Activated CD8-positive, alpha-beta memory T cell treated with anti-CD3 and anti-CD28 coated beads for 24 hours (primary cell): ENCODE data around the gene SOBP.

ENCODE experiments used
- DNase-seq: peaks from one replicate; pipeline ENCODE4 v3.0.0-alpha.2; 2020

Gene SOBP

DNA sequence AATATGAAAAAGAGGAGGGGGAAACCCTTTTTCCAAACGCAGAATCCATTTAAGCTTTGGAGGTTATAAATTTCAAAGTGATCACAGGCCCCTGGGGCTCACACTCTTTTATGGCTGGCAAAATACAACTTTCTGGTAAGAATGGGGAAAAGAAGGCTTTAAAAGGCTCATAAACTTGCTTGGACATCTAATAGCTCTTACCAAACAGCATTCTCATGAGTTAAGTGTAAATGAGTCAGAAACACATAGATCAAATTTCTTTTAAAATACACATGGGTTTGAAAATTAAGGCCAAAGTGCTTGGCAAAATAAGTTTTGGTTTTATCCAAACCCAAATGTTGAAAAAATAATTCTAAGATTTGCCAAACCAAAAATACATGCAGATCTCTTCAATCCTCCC, 154.6 kb downstream of the SOBP start:
- no peak for DNase-seq

DNA sequence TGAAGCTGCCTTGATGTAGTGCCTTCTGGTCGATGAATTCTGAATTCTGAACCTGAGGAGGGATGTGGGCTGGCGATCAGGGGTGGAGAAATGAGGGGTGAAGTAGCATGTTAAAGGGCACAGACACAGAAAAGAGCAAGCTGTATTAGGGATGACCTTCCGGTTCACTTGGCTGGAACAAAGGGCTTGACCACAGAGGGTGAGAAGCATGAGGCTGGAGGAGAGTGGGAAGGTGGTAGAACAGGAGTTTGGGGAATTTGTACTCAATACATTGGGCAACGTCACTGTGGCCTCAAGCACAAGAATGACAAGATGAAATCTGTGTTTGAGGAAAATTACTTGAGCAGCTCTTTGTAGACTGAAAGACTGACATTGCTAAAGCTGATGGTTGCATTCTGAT, 155.8 kb downstream of the SOBP start:
- no peak for DNase-seq

DNA sequence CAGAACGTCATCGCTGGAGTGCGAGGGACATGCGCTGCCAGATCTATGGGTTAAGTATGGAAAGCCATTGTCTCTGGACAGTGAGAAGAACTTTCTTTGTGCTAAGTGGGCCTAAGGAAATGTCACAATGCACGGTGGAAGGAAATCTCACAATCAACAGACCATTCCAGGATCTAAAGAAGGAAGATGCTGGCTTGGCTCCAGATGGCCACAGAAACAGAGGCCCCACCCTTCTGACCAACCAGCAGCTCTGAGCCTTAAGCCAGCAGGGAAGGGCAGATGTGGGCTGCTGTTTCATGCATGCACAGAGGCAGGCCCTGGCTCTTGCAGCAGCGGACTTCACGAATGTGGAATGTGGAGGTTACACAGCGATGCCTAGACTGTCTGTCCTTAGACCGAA, 156.3 kb downstream of the SOBP start:
- DNase-seq, result no peak

DNA sequence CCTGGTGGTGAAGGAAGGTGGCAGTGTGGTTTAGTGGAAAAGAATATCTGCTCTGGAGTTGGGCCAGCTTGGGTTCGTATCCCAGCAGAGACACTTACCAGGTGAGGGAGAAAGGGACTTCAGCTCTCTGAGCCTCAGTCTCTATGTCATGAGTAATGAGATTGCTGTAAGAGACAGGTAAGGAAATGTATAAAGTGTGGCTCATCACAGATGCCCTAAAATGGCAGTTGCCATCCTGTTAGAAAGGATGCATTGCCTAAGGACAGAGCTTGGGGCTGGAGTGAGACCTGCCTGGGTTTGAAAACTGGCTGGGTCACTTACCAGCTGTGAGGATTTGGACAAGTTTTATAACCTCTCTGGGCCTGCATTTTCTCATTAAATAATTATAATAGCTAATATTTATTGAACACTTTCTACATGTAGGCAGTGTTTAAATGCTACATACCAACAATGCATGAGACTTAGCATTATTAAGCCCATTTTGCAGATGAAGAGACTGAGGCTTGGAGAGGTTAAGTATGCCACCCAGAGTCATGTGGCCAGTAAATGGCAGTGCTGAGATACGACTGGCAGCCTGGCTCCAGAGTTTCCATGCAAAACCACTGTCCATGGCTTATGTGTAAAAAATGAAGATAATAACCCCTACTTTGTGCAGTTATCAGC, 157.0 kb downstream of the SOBP start:
- no peak for DNase-seq

DNA sequence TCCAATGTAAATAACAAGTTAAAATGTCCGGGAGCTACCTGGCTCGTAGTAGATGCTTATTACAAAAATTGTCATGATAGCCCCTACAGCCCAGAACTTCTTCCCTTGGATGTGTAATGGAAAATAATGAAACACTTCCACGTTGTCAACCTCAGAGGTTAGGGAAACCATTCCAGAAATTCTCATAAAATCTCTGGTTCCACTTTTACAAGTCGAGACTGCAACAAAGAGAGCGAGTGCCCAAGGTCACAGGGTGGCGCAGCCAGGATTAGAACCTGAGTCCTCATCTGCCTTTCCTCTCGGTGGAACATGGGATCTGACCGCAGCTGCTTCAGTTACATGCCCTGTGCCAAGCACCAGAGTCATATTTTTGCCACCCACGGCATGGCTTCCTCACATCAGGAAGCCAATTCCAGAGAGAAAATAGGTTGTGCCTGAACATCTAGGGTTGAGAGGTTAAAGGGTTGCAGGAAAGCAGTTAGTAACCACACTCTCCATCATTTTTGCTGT, 157.6 kb downstream of the SOBP start:
- no peak for DNase-seq

DNA sequence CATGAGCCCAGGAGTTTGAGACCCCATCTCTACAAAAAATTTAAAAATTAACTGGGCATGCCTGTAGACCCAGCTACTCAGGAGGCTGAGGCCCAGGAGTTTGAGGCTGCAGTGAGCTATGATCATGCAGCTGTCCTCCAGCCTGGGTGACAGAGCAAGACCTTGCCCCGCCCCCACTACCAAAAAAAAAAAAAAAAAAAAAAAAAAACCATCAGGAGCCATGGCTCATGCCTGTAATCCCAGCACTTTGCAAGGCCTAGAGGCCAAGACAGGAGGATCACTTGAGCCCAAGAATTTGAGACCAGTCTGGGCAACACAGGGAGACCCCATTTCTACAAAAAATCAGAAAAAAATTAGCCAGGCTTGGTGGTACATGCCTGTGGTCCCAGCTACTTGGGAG, 159.1 kb downstream of the SOBP start:
- DNase-seq, result no peak

DNA sequence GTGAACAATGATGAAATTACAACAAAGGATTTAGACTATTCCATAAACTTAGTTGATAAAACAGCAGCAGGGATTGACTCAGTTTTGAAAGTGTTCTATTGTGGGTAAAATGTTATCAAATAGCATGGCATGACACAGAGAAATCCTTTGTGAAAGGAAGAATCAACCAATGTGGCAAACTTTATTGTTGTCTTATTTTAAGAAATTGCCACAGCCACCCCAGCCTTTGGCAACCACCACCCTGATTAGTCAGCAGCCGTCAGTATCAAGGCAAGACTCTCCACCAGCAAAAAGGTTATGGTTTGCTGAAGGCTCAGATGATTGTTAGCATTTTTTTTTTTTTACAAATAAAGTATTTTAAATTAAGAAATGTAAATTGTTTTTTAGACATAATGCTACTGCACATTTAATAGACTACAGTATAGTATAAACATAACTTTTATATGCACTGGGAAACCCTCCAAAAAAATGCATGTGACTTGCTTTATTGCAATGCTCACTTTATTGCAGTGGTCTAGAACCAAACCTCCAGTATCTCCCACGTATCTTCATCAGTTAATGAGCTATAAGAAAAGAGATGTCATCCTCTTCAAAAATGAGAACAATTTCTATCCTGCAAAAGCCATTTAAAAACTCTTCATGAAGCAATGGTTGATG, 162.7 kb downstream of the SOBP start:
- no peak for DNase-seq

DNA sequence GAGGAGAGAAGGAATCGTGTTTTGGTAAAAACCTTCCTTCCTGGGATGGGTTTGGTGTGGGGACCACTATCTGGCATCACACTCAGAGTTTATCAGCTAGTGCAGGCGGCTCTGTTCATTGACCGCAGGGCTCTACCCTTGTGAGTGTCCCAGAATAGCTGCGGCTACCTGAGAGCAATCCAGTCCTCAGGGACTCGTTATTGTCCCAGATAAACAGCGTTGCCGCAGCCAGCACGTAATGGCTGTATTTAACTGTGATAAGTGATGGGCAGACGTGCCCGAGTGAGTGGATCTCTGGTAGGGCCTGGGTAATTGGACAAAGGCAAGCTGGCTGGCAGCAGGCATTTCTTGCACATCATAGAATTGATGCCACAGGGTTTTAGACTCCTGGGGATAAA, 163.3 kb downstream of the SOBP start:
- no peak for DNase-seq

DNA sequence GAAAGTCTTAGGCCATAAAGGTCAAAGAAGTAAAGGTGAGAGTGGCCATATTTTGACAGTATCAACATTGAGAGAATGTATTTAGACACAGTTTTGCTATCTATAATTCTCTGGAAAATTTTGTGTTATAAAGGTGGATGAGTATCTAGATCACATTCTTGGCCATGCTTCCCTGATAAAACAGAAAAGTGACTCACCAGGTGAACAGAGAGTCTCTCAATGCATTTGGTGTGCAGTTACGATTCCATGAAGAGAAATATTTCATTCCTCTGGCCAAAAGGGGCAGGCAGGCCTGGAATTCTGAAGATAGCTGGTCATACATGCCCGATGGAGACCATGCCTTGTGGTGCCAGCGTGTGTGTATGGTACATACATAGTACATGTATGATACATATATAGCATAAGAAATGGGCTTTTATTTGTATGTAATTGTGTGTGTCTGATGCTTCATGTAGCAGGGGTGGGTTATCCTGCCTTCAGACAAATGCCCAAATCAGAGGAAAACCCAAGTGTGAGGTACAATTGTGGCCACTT, 164.0 kb downstream of the SOBP start:
- DNase-seq, result no peak

DNA sequence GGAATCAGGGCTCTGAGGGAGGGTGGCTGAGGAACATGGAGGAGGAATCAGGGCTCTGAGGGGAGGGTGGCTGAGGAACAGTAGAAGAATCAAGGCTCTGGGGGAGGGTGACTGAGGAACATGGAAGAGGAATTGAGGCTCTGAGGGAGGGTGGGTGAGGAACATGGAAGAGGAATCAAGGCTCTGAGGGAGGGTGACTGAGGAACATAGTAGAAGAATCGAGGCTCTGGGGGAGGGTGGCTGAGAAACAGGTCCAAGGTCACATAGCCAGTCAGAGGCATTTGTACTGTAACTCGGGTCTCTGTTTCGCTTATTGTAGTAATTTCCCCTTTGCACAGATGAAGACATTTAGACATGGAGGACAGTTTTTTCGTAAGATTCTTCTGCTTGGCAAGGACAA, 164.8 kb downstream of the SOBP start:
- DNase-seq, result no peak

DNA sequence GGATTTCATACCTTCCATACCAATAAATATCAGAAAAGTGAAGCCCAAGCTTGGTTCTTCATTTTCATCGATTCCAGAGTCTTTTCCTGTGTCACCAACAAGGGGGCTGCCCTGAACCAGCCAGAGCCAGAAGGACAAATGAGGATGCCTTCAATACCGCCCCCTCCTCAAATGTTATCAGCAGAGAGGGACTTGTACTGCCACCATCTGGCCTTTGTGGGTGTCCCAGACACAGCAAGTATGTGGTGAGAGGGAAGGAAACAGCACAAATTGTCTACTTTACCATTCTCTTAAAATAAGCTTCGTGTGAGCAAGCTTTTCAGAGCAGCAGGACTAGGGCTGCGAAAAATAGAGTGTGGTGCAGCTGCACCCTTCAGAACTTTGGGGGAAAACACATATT, 165.3 kb downstream of the SOBP start:
- no peak for DNase-seq

DNA sequence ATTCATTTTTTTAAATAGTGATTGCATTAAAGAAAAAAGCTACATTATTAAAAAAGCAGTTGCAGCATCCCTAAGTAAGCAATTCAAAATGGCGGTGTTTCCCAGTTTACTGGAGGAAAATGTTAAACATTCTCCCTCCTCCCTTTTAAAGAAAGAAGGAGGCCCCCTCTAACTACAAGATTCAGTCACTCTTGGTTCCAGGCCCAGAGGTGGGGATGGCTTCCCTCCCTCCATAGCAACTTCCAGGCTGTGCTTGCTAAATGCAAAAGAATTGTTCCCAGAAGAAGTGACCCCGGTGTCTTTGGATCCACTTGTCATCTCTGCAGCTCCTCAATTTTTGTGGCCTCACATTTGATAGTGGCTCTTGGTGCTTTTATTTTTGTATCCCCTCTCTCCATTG, 165.9 kb downstream of the SOBP start:
- no peak for DNase-seq

DNA sequence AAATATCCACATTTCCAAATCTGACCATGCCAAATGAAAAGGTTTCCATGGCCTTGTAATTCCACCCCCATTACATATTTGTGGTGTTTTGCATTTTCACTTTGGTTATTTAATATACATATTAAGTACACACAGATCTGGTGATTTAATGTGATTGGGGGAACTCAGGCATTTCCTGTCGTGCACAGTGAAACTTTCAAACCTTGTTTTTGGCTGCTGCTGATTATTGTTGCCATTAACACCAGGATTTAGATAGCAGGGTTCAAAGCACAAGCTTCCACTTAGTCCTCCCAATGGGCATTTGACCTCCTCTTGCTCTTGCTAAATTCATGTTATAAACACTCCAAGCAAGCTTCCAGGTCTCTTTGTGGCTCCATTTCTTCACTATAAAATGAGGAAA, 166.5 kb downstream of the SOBP start:
- DNase-seq, result no peak

DNA sequence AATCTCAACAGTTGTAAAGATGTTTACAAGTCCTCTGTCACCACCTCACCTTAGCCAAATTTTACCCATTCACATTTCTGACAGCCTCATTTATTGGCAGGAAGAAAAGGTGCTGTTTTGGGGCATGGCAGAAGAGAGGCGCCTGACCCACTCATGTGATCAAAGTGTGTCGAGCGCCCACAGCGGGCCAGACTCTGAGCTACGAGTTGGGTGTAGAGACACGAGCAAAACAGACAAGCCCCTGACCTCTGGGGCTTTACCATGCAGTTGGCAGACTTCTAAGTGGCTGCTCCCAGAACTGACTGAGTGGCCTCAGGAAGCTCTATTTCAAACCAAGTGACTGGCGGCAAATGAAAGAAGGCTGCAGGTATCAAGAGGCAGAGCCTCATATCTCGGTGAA, 167.0 kb downstream of the SOBP start:
- no peak for DNase-seq

DNA sequence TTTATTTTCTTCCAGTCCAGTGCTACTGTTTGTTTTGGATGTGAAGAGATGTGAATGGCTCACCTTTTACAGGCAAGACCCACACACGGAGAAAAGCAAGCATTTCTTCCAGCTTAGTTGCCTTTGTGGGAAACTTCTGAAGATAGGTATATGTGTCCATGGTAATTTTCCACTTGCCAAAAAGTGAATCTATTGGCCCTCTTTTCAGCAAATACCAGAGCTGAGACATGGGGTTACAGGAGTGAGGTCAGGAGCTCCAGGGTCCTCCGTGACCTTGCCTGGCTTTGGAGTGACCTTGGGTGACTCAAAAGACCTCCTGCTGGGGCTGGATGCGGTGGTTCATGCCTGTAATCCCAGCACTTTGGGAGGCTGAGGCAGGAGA, 167.4 kb downstream of the SOBP start:
- no peak for DNase-seq

DNA sequence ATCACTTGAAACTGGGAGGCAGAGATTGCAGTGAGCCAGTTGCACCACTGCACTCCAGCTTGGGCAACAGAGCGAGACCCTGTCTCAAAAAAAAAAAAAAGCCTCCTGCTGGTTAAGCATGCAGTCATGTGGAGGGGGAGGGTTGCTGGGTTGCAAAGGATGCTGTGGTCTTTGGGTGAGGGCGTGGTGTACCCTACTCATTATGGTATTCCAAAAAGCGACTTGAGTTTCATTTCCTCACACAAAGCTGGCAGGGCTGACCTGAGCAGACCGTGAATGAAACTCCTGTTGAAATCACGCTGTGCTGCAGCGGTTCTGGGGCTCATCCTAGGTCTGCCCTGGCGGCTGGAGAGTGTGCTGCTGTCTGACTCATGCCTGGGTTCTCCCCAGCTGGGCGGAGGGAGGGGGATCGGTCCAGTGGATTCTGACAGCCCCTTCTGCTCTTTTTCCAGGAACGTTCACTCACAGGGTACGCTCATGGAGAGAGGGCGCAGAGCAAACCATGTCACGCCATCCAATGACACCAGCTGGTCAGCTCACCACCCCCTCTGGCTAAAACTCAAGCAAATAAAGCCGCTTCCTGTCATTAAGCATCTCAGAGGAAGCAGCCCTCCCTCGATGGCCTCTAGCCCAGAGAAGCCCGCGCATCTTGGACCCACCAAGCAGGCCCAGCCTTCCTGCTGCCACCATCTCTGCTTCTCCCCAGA, 168.0 kb downstream of the SOBP start:
- DNase-seq, result peak; percentile 74

DNA sequence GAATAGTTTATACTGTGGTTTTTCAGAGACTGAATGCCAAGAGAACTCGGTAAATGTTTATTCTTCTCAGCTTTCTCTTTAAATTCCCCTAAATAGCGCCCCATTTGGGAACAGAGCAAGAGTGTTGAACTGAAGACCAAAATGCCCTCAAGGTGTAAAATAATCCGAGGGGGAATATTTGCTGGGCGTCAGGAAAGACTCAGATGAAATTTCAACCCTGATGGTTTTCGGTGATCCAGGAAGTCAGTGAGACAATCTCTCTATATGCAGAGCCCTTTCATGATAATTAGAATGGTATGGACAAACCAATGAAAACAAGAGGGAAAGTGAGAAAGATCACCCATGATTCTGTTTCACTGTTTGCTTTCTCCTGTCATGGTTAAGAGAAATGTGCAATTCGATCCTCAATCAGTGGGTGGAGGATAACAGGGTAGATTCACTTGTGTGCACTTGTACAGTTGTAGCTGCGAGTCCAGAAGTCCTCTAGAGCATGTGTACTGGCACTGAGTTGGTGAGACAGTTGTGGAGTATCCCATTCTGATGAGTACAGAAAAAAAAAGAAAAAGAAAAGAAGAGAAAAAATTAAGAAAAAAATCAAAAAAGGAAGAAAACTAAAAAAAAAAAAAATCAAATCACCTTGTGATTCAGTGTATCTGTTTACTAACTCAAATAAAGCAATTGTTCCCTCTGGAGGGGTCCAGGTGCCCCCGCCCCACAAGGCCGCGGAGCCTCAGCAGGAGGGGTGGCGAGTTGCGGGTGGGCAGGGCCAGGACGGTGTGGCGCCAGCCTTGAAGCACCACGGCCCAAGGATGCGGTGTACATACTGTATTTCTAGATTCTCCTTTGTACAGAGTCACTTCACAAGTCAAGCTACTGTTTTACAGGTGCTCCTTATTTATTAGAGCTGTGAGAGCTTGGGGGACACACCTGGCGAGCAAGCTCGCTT, 169.3 kb downstream of the SOBP start:
- no peak for DNase-seq

DNA sequence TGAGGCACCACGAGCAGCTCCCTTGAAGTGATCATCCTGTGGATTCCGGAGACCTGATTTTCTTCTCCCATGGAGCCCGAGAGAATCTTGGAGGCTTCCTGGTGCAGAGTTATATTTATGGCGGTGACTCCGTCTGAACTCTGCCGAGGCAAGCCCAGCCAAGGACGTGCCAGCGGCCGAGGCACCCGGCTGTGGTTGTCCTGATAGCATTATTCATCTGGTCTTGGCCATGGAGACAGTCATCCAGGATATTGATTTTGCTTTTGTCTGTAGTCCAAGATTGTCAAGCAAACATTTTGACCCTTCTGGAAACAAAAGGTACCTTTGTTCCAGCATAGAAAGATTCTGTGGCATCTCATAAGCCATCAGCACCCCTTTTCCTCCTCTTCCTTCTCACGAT, 170.9 kb downstream of the SOBP start:
- DNase-seq, result no peak

DNA sequence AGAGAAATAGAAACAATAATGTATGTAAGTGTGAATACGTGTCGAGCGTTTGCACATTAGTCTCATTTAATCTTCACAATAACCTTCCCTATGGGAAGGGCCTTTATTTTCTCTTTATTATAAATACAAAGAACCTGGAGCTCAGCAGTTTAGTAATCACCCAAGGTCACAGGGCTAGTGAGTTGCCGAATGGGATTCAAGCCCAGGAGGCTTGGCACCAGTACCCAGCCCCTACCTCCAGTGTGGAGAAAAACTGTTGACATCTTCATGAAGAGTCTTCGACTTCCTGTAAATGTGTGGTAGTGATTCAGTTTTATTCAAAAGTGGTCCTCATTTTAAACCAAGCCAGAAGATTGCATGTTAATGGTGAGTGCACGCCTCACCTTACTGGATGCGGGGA, 171.4 kb downstream of the SOBP start:
- no peak for DNase-seq

DNA sequence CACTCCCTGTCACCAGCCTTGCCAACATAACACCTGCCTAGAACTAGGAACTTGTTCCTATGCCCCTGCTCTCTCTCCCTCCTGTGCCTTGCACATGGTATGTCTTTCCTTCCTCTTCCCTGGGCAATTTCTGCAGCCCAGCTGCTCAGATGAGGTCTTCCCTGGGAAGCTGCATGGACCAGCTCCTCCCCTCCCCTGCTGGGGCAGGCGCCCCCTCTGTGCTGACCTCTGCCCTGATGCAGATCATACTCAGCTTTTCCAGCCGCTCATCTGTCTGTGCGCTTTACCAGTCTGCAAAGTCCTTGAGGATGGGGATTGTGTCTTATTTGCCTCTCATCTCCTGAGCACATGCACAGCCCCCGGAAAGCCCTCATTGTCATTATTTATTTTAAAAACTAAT, 172.4 kb downstream of the SOBP start:
- no peak for DNase-seq

DNA sequence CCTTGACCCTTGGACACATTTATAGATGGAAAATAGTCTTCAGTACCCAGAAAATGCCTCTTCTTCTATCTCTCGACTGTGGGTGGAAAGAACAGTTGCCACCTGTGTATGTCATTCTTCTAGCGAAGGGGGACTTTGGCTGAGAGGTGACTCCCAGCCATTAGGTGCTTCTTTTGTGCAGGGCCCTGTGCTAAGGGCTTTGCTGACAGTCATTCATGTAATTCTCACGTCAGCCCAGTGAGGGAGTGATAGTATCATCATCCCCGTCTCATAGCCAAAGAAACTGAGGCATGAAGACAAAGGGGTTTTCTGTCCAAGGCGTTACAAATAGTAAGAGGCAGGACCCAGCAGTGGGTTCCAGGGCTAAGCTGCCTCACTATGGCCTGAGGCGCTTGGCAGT, 173.4 kb downstream of the SOBP start:
- no peak for DNase-seq

DNA sequence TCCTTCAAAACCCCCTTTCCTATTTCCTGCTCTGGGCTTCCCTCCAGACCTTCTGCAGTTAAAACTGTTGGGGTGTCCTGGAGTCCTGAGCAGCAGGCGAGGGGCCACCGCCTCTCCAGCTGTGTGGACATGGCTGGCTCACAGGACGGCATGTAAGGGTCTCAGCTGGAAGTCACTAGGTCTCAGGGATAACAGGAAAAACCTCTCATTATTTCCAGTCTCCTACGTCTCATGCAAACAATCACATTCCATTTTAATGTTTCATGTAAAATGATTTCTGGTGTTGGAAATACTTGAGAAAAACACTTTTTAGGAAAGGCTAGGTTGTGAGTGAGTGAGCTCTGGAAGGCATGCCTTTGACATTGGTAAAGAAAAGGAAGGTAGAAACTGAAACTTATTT, 175.5 kb downstream of the SOBP start:
- no peak for DNase-seq
